HCT116 (cell line): Measurements from ENCODE around the gene TBPL1. TPM values are rescaled to one million over a fixed set of nuclear protein-coding genes. Genes with fewer than 3 reads are reported as not detected.

Source experiments
- ATAC-seq: fragments of 200-7000 bp; cut with Tn5 transposase; 2 replicates; pipeline ENCODE4 v1.9.1; 2020; ENCODE audit warnings: mild to moderate bottlenecking, moderate library complexity
- BruUV-seq: library from RNA; stranded (reverse); fragments of 400-500 nt; replicated peaks from 2 replicates; lab custom pipeline; 2021; lab: Mats Ljungman, UMichigan
- CTCF ChIA-PET: fragments of 300-600 bp; sonication (Branson Sonifier 250); formaldehyde crosslinking; loops from one replicate; lab custom pipeline; 2021; ENCODE audit warnings: antibody characterized with exemption; lab: Charles Lee
- POLR2A ChIA-PET: fragments of 300-600, 350-600 bp; sonication (Branson Sonifier 250); formaldehyde crosslinking; loops from one replicate; lab custom pipeline; 2021; ENCODE audit warnings: antibody characterized with exemption; lab: Charles Lee
- RAD21 ChIA-PET, 2 experiments: fragments of 300-600 bp; sonication (Branson Sonifier 250); formaldehyde crosslinking; loops; one replicate each; lab custom pipeline; 2023; ENCODE audit warnings: low total read pairs in 2 of 2; ENCODE audit not compliant: uncharacterized antibody in 2 of 2, unreplicated experiment in 2 of 2, low non-redundant PET in 1 of 2; lab: Charles Lee
- DNase-seq: peaks from one replicate; pipeline ENCODE4 v3.0.0-alpha.2; 2010; ENCODE audit warnings: low read depth, low spot score
- H2AFZ ChIP-seq: fragments of 200-600 bp; shearing (Covaris generic), sonication (generic); 2 replicates; pipeline ENCODE4 v1.6.1; 2017; ENCODE audit warnings: low read depth, mixed run types, mixed read lengths, antibody characterized with exemption, low read length; ENCODE audit not compliant: poor library complexity, severe bottlenecking
- H3K27ac ChIP-seq: 2 replicates; pipeline ENCODE4 v1.5.1; 2012; ENCODE audit warnings: low read depth, low read length
- H3K27me3 ChIP-seq: fragments of 200-600 bp; sonication (generic); 2 replicates; pipeline ENCODE4 v1.6.1; 2016; ENCODE audit warnings: mixed run types, low read length, mixed read lengths; ENCODE audit not compliant: insufficient read depth
- H3K36me3 ChIP-seq, 2 experiments: fragments of 200-500 bp in 1 of 2; fragments of 200-600 bp in 1 of 2; sonication (Bioruptor generic) in 1 of 2; sonication (generic) in 1 of 2; 2 replicates each; pipeline versions ENCODE4 v1.5.1 to v1.6.1; 2014 to 2016; ENCODE audit warnings: low read length in 2 of 2, inconsistent platforms in 1 of 2, mixed read lengths in 1 of 2, mixed run types in 1 of 2; ENCODE audit not compliant: insufficient read depth in 2 of 2, control insufficient read depth in 1 of 2
- H3K4me1 ChIP-seq, 2 experiments: fragments of 200-600 bp in 1 of 2; sonication (generic) in 1 of 2; 2 replicates each; pipeline versions ENCODE4 v1.5.1 to v1.6.1; 2012 to 2017; ENCODE audit warnings: low read length in 2 of 2, inconsistent platforms in 1 of 2, mild to moderate bottlenecking in 1 of 2, mixed read lengths in 1 of 2, mixed run types in 1 of 2, moderate library complexity in 1 of 2; ENCODE audit not compliant: insufficient read depth in 2 of 2, control insufficient read depth in 1 of 2
- H3K4me2 ChIP-seq: fragments of 200-600 bp; sonication (generic); 2 replicates; pipeline ENCODE4 v1.6.1; 2017; ENCODE audit warnings: mixed run types, low read length, mixed read lengths
- H3K4me3 ChIP-seq, 2 experiments: fragments of 200-600 bp in 1 of 2; sonication (generic) in 1 of 2; replicated peaks in 1 of 2; 2 replicates each; pipeline ENCODE4 v1.5.1; 2011 to 2016; ENCODE audit warnings: low read length in 2 of 2, control low read depth in 1 of 2, low read depth in 1 of 2, mild to moderate bottlenecking in 1 of 2, mixed read lengths in 1 of 2, mixed run types in 1 of 2
- H3K79me2 ChIP-seq: fragments of 200-600 bp; sonication (generic); 2 replicates; pipeline ENCODE4 v1.6.1; 2017; ENCODE audit warnings: mild to moderate bottlenecking, mixed run types, low read length, moderate library complexity, mixed read lengths; ENCODE audit not compliant: insufficient read depth
- H3K9ac ChIP-seq: fragments of 200-600 bp; sonication (generic); 2 replicates; pipeline ENCODE4 v1.6.1; 2016; ENCODE audit warnings: low read length, mixed read lengths
- H3K9me2 ChIP-seq: fragments of 200-600 bp; sonication (generic), shearing (Covaris generic); 2 replicates; pipeline ENCODE4 v1.6.1; 2017; ENCODE audit warnings: mixed run types, mild to moderate bottlenecking, moderate library complexity; ENCODE audit not compliant: insufficient read depth
- H3K9me3 ChIP-seq, 2 experiments: fragments of 200-500 bp in 1 of 2; fragments of 200-600 bp in 1 of 2; sonication (Bioruptor generic) in 1 of 2; sonication (generic) in 1 of 2; 2 replicates each; pipeline ENCODE4 v1.6.1; 2014 to 2017; ENCODE audit warnings: low read length in 2 of 2, mixed read lengths in 2 of 2, inconsistent platforms in 1 of 2, low read depth in 1 of 2, mild to moderate bottlenecking in 1 of 2, mixed run types in 1 of 2, moderate library complexity in 1 of 2; ENCODE audit not compliant: control insufficient read depth in 1 of 2, insufficient read depth in 1 of 2
- H4K20me1 ChIP-seq: fragments of 200-600 bp; sonication (generic), shearing (Covaris generic); 2 replicates; pipeline ENCODE4 v1.6.1; 2017; ENCODE audit warnings: mixed run types, mild to moderate bottlenecking, moderate library complexity; ENCODE audit not compliant: insufficient read depth
- EZH2phosphoT487 ChIP-seq: fragments of 200-600 bp; IDR thresholded peaks from 2 replicates; pipeline ENCODE4 v1.6.1; 2018; ENCODE audit warnings: antibody characterized with exemption, borderline replicate concordance
- MAX ChIP-seq: IDR thresholded peaks from 2 replicates; pipeline ENCODE4 v1.6.1; 2012
- RAD21 ChIP-seq: IDR thresholded peaks from 2 replicates; pipeline ENCODE4 v1.6.1; 2012; ENCODE audit warnings: low read depth, mild to moderate bottlenecking
- SIN3A ChIP-seq: IDR thresholded peaks from 2 replicates; pipeline ENCODE4 v1.6.1; 2012; ENCODE audit warnings: low read depth
- intact Hi-C: fragments of 100-400 bp; cut with micrococcal nuclease; formaldehyde crosslinking; loops from 2 replicates; pipeline ENCODE4 v1.10.0; 2022
- total RNA-seq: library from RNA; stranded (reverse); gene quantifications from one replicate; pipeline ENCODE4 v1.2.1, GENCODE V29; 2021; ENCODE audit not compliant: unreplicated experiment

The TBPL1 gene
- total RNA-seq, 1 experiment from 2014 or later = 34.9 TPM

- H3K27me3 ChIP-seq = no peaks in the 10 kb centered on the region
- no peaks in the 10 kb centered on the region for H3K9me3 ChIP-seq
- H3K4me3 ChIP-seq = no peak overlapping the region
- no peak overlapping the region for H3K9ac ChIP-seq
- H3K4me2 ChIP-seq = no peak overlapping the region
- H3K27ac ChIP-seq = no peak overlapping the region
- H3K36me3 ChIP-seq = no peaks in the 10 kb centered on the region
- no peaks in the 10 kb centered on the region for H4K20me1 ChIP-seq
- RAD21 ChIA-PET = no interaction called here
- CTCF ChIA-PET = no interaction called here
- no peak for ATAC-seq
- BruUV-seq = no TSS peak
- TF ChIP-seq EZH2phosphoT487 = no peak
- no peaks in the 10 kb centered on the region for H3K79me2 ChIP-seq
- peaks cover 0 to 5% of the 10 kb centered on the region in 2 experiments; a peak in 3 of 4 replicates for H3K4me1 ChIP-seq
- DNase-seq = no peak
- intact Hi-C loops = no loop called here
- no peaks in the 10 kb centered on the region for H3K9me2 ChIP-seq
- POLR2A ChIA-PET = no interaction called here
- H2AFZ ChIP-seq = no peak overlapping the region
These were observed 69.6 kb downstream of the TBPL1 start for GRCh38 chr6:134022650-134023049.

- CTCF ChIA-PET = no interaction called here
- intact Hi-C loops = no loop called here
- ATAC-seq (no peak), DNase-seq (no peak)
- POLR2A ChIA-PET = interaction anchor here (1.7 kb wide), 1 partner anchor 9 kb away, joined by 6 read pairs; no protein-coding TSS in a partner anchor
- RAD21 ChIA-PET = no interaction called here
- no peaks in the 10 kb centered on the region for H3K9me2 ChIP-seq
- no peaks in the 10 kb centered on the region for H3K79me2 ChIP-seq
- no peak overlapping the region for H2AFZ ChIP-seq
- H3K4me2 ChIP-seq = no peak overlapping the region
- H3K9ac ChIP-seq = no peak overlapping the region
- H3K9me3 ChIP-seq = no peaks in the 10 kb centered on the region
- no peak overlapping the region for H3K27ac ChIP-seq
- H3K4me1 ChIP-seq = peaks cover 0 to 5% of the 10 kb centered on the region in 2 experiments; a peak in 3 of 4 replicates
- H3K27me3 ChIP-seq = no peaks in the 10 kb centered on the region
- no peaks in the 10 kb centered on the region for H4K20me1 ChIP-seq
- H3K4me3 ChIP-seq = no peak overlapping the region
- TF ChIP-seq MAX (no peak), SIN3A (no peak), RAD21 (0 out of 2 replicates have a peak, but pooled peaks have one; percentile 3)
- H3K36me3 ChIP-seq = no peaks in the 10 kb centered on the region
- BruUV-seq = no TSS peak
These were observed 73.6 kb downstream of the TBPL1 start for GRCh38 chr6:134026597-134026996.
